IPS-15b (cell line): ENCODE measurements around the gene GANAB.
"Not testable (repeated sequence)": the region's sequence is repeated elsewhere in the genome, so short reads cannot be mapped to it uniquely, and the experiment has no call there.

Source experiments
- H3K27me3 ChIP-seq: one replicate; pipeline ENCODE4 v1.6.1; 2013; ENCODE audit warnings: low read length; ENCODE audit not compliant: control insufficient read depth, insufficient read depth
- H3K36me3 ChIP-seq: one replicate; pipeline ENCODE4 v1.6.1; 2013; ENCODE audit warnings: low read length; ENCODE audit not compliant: control insufficient read depth, insufficient read depth
- H3K4me1 ChIP-seq: one replicate; pipeline ENCODE4 v1.6.1; 2013; ENCODE audit warnings: mild to moderate bottlenecking, low read length; ENCODE audit not compliant: control insufficient read depth, insufficient read depth
- H3K4me3 ChIP-seq: one replicate; pipeline ENCODE4 v1.5.1; 2013; ENCODE audit warnings: low read depth, low read length
- H3K9ac ChIP-seq: one replicate; pipeline ENCODE4 v1.6.1; 2013; ENCODE audit warnings: low read depth, mild to moderate bottlenecking, low read length
- H3K9me3 ChIP-seq: one replicate; pipeline ENCODE4 v1.6.1; 2013; ENCODE audit warnings: mild to moderate bottlenecking, low read length; ENCODE audit not compliant: control insufficient read depth, insufficient read depth

Gene GANAB

GRCh38 chr11:62665075-62665598 is 18.7 kb upstream of the GANAB start, which contains the start of the genes C11orf98 and CSKMT:
Gene C11orf98 (minus strand): TSS chr11:62665210. CDS start chr11:62665169, 41 bp downstream.
Gene CSKMT (plus strand): TSS chr11:62665312. CDS start chr11:62665880, 568 bp downstream.
- peak within 1 kb of the TSS; percentile 97 for H3K9ac ChIP-seq
- H3K9me3 ChIP-seq: no peaks in the 10 kb centered on the region
- H3K27me3 ChIP-seq: no peaks in the 10 kb centered on the region
- peaks cover 9% of the 10 kb centered on the region for H3K4me1 ChIP-seq
- peak within 1 kb of the TSS; percentile 83 for H3K4me3 ChIP-seq
- H3K36me3 ChIP-seq: peaks cover 21% of the 10 kb centered on the region

- Histone ChIP-seq H3K4me1 (peaks cover 9% of the 10 kb centered on the region), H3K4me3 (peak overlapping the region; percentile 83), H3K9ac (peak overlapping the region; percentile 94), H3K9me3 (no peaks in the 10 kb centered on the region), H3K27me3 (no peaks in the 10 kb centered on the region), H3K36me3 (peaks cover 21% of the 10 kb centered on the region)
Observed at GRCh38 chr11:62664405-62665074, 18.1 kb upstream of the GANAB start.

- Histone ChIP-seq H3K9me3 (no peaks in the 10 kb centered on the region), H3K27me3 (no peaks in the 10 kb centered on the region), H3K36me3 (no peaks in the 10 kb centered on the region), H3K4me1 (no peaks in the 10 kb centered on the region), H3K9ac (no peak overlapping the region), H3K4me3 (no peak overlapping the region)
Observed at GRCh38 chr11:62656796-62657429, 10.5 kb upstream of the GANAB start.

- Histone ChIP-seq H3K9me3 (no peaks in the 10 kb centered on the region), H3K9ac (no peak overlapping the region), H3K4me1 (no peaks in the 10 kb centered on the region), H3K36me3 (peaks cover 8% of the 10 kb centered on the region), H3K4me3 (no peak overlapping the region), H3K27me3 (no peaks in the 10 kb centered on the region)
Observed at GRCh38 chr11:62654297-62654696, 7.9 kb upstream of the GANAB start.

- Histone ChIP-seq H3K4me1 (no peaks in the 10 kb centered on the region), H3K36me3 (peaks cover 22% of the 10 kb centered on the region), H3K9me3 (no peaks in the 10 kb centered on the region), H3K4me3 (peak overlapping the region; percentile 86), H3K9ac (peak overlapping the region; percentile 94), H3K27me3 (no peaks in the 10 kb centered on the region)
Observed at GRCh38 chr11:62652161-62653006, 6.0 kb upstream of the GANAB start.

- peaks cover 22% of the 10 kb centered on the region for H3K36me3 ChIP-seq
- H3K4me1 ChIP-seq, H3K9ac ChIP-seq, H3K9me3 ChIP-seq, H3K4me3 ChIP-seq, H3K27me3 ChIP-seq: not testable (repeated sequence)
Observed at GRCh38 chr11:62650283-62650682, 3.9 kb upstream of the GANAB start.

GRCh38 chr11:62649486-62649885 is 3.1 kb upstream of the GANAB start:
- H3K9ac ChIP-seq: no peak overlapping the region
- no peak overlapping the region for H3K4me3 ChIP-seq
- H3K9me3 ChIP-seq: no peaks in the 10 kb centered on the region
- no peaks in the 10 kb centered on the region for H3K27me3 ChIP-seq
- H3K4me1 ChIP-seq: no peaks in the 10 kb centered on the region
- H3K36me3 ChIP-seq: peaks cover 26% of the 10 kb centered on the region

- Histone ChIP-seq H3K9me3 (no peaks in the 10 kb centered on the region), H3K36me3 (peaks cover 29% of the 10 kb centered on the region), H3K4me1 (no peaks in the 10 kb centered on the region), H3K4me3 (no peak overlapping the region), H3K9ac (no peak overlapping the region), H3K27me3 (no peaks in the 10 kb centered on the region)
Observed at GRCh38 chr11:62648967-62649364, 2.6 kb upstream of the GANAB start.

GRCh38 chr11:62648185-62648966 is 2.0 kb upstream of the GANAB start:
- H3K9me3 ChIP-seq: no peaks in the 10 kb centered on the region
- no peak overlapping the region for H3K4me3 ChIP-seq
- no peaks in the 10 kb centered on the region for H3K27me3 ChIP-seq
- H3K36me3 ChIP-seq: peaks cover 29% of the 10 kb centered on the region
- no peak overlapping the region for H3K9ac ChIP-seq
- no peaks in the 10 kb centered on the region for H3K4me1 ChIP-seq

- Histone ChIP-seq H3K4me3 (no peak overlapping the region), H3K36me3 (peaks cover 32% of the 10 kb centered on the region), H3K9me3 (no peaks in the 10 kb centered on the region), H3K9ac (no peak overlapping the region), H3K4me1 (no peaks in the 10 kb centered on the region), H3K27me3 (no peaks in the 10 kb centered on the region)
Observed at GRCh38 chr11:62647609-62648005, 1.2 kb upstream of the GANAB start.
